ENCODE results near the gene PPM1E. TPM values are rescaled to one million over a fixed set of nuclear protein-coding genes. Genes with fewer than 3 reads are reported as not detected.

The PPM1E gene
- total RNA-seq, 2 experiments from 2014 or later, result 0.19 to 0.40 TPM

- BruUV-seq (replicated peaks), result no TSS peak
- peaks cover 64% of the 10 kb centered on the region for H3K36me3 ChIP-seq (ENCODE audit: insufficient read depth, low read length)
- no peak overlapping the region for H3K27ac ChIP-seq (ENCODE audit: low read depth, low read length, poor library complexity, severe bottlenecking)
- ChIA-PET CTCF (ENCODE audit: unreplicated experiment) (no interaction called here), POLR2A (interaction anchor here (0.7 to 1.0 kb wide), 3 partner anchors 19 to 29 kb away, joined by 3 to 4 read pairs (median 3); no protein-coding TSS in a partner anchor)
- no peak overlapping the region for H3K4me2 ChIP-seq (ENCODE audit: low read length)
- TF ChIP-seq CTCF (conservative IDR thresholded peaks at IDR 0.05; ENCODE audit: low read length) (no peak), EZH2phosphoT487 (IDR thresholded peaks at IDR 0.05; ENCODE audit: borderline replicate concordance, low read depth, low read length) (no peak)
- no peaks in the 10 kb centered on the region for H4K20me1 ChIP-seq (ENCODE audit: insufficient read depth, low read length)
- no peak overlapping the region for H2AFZ ChIP-seq (ENCODE audit: low read length)
- no peaks in the 10 kb centered on the region for H3K9me2 ChIP-seq (ENCODE audit: insufficient read depth, low read length)
- DNase-seq (ENCODE audit: low spot score), result no peak
- no peaks in the 10 kb centered on the region for H3K79me2 ChIP-seq (ENCODE audit: insufficient read depth, low read depth, low read length)
- intact Hi-C loops (cut with micrococcal nuclease; ENCODE audit: unreplicated experiment), result no loop called here
- peaks cover under 1% of the 10 kb centered on the region for H3K4me1 ChIP-seq (ENCODE audit: insufficient read depth, low read length, poor library complexity, severe bottlenecking)
- no peaks in the 10 kb centered on the region for H3K9me3 ChIP-seq (ENCODE audit: low read length)
- H3K4me3 ChIP-seq (ENCODE audit: low read depth, low read length, poor library complexity, severe bottlenecking), result no peak overlapping the region
Observed at GRCh38 chr17:58995247-58995940, 239.7 kb downstream of the PPM1E start.

GRCh38 chr17:58996968-58997367 is 241.3 kb downstream of the PPM1E start:
- intact Hi-C loops (cut with micrococcal nuclease; ENCODE audit: unreplicated experiment), result no loop called here
- Histone ChIP-seq H3K9me3 (ENCODE audit: low read length) (no peaks in the 10 kb centered on the region), H3K4me3 (ENCODE audit: low read depth, low read length, poor library complexity, severe bottlenecking) (no peak overlapping the region), H3K4me2 (ENCODE audit: low read length) (no peak overlapping the region), H3K9me2 (ENCODE audit: insufficient read depth, low read length) (no peaks in the 10 kb centered on the region), H3K4me1 (ENCODE audit: insufficient read depth, low read length, poor library complexity, severe bottlenecking) (peaks cover 17% of the 10 kb centered on the region), H4K20me1 (ENCODE audit: insufficient read depth, low read length) (no peaks in the 10 kb centered on the region), H2AFZ (ENCODE audit: low read length) (no peak overlapping the region), H3K27ac (ENCODE audit: low read depth, low read length, poor library complexity, severe bottlenecking) (no peak overlapping the region), H3K79me2 (ENCODE audit: insufficient read depth, low read depth, low read length) (no peaks in the 10 kb centered on the region), H3K36me3 (ENCODE audit: insufficient read depth, low read length) (peaks cover 63% of the 10 kb centered on the region)
- ChIA-PET POLR2A (interaction anchor here (0.6 kb wide), 1 partner anchor 70 kb away, joined by 3 read pairs; no protein-coding TSS in a partner anchor), CTCF (ENCODE audit: unreplicated experiment) (no interaction called here)
- TF ChIP-seq EZH2phosphoT487 (IDR thresholded peaks at IDR 0.05; ENCODE audit: borderline replicate concordance, low read depth, low read length), result no peak
- no peak for TF ChIP-seq CTCF (conservative IDR thresholded peaks at IDR 0.05; ENCODE audit: low read length)
- no peak for DNase-seq (ENCODE audit: low spot score)
- BruUV-seq (replicated peaks), result no TSS peak
